Common myeloid progenitor, CD34-positive (primary cell): ENCODE measurements around the gene F12.

Experiments used
- CTCF ChIA-PET: fragments of 350-600 bp; sonication (Branson Sonifier 250); formaldehyde crosslinking; loops from one replicate; lab custom pipeline; 2021; ENCODE audit warnings: antibody characterized with exemption; lab: Charles Lee
- POLR2A ChIA-PET: fragments of 350-600 bp; sonication (Branson Sonifier 250); formaldehyde crosslinking; loops from one replicate; lab custom pipeline; 2021; ENCODE audit warnings: antibody characterized with exemption; lab: Charles Lee
- DNase-seq, 3 donors: peaks; one replicate each; pipeline versions ENCODE4 v3.0.0 to v3.0.0-alpha.2; 2013
- H3K27ac ChIP-seq, 2 experiments: 1 replicate in 1 of 2; 2 replicates in 1 of 2; pipeline ENCODE4 v1.7.0; 2013; ENCODE audit warnings: inconsistent platforms in 2 of 2, low read length in 2 of 2, mild to moderate bottlenecking in 2 of 2, low read depth in 1 of 2, moderate library complexity in 1 of 2; ENCODE audit not compliant: severe bottlenecking in 2 of 2, insufficient read depth in 1 of 2, poor library complexity in 1 of 2
- H3K27me3 ChIP-seq, 5 experiments: replicated peaks in 2 of 5; 1 replicate in 3 of 5; 2 replicates in 2 of 5; pipeline versions ENCODE4 v1.6.1 to v1.7.0; 2013; ENCODE audit warnings: low read length in 4 of 5, mild to moderate bottlenecking in 2 of 5, moderate library complexity in 2 of 5, inconsistent platforms in 1 of 5; ENCODE audit not compliant: insufficient read depth in 5 of 5, control insufficient read depth in 4 of 5
- H3K36me3 ChIP-seq, 4 experiments: 1 replicate in 2 of 4; 2 replicates in 2 of 4; pipeline versions ENCODE4 v1.6.1 to v1.7.0; 2013; ENCODE audit warnings: low read length in 3 of 4, control low read depth in 1 of 4, mild to moderate bottlenecking in 1 of 4; ENCODE audit not compliant: control insufficient read depth in 4 of 4, insufficient read depth in 4 of 4
- H3K4me1 ChIP-seq, 4 experiments: 1 replicate in 3 of 4; 2 replicates in 1 of 4; pipeline versions ENCODE4 v1.6.1 to v1.7.1; 2013; ENCODE audit warnings: low read length in 3 of 4, mild to moderate bottlenecking in 3 of 4, control low read depth in 1 of 4, inconsistent platforms in 1 of 4, moderate library complexity in 1 of 4; ENCODE audit not compliant: control insufficient read depth in 4 of 4, insufficient read depth in 4 of 4; ENCODE audit errors: control extremely low read depth in 1 of 4
- H3K4me3 ChIP-seq, 7 experiments: 1 replicate in 4 of 7; 2 replicates in 3 of 7; pipeline versions ENCODE4 v1.5.1 to v1.7.0; 2013; ENCODE audit warnings: mild to moderate bottlenecking in 7 of 7, low read length in 6 of 7, moderate library complexity in 6 of 7, inconsistent platforms in 2 of 7, low read depth in 2 of 7, control low read depth in 1 of 7; ENCODE audit not compliant: insufficient read depth in 4 of 7, control insufficient read depth in 1 of 7; ENCODE audit errors: extremely low read depth in 1 of 7
- H3K9me3 ChIP-seq, 5 experiments: 1 replicate in 4 of 5; 2 replicates in 1 of 5; pipeline versions ENCODE4 v1.6.1 to v1.7.1; 2013; ENCODE audit warnings: low read length in 4 of 5, mild to moderate bottlenecking in 2 of 5, inconsistent platforms in 1 of 5, low read depth in 1 of 5, moderate library complexity in 1 of 5; ENCODE audit not compliant: control insufficient read depth in 4 of 5, insufficient read depth in 2 of 5; ENCODE audit errors: control extremely low read depth in 1 of 5
- WGBS: methylation state at CpG from one replicate; pipeline ENCODE4 v1.1.5; 2013; ENCODE audit not compliant: insufficient coverage; 5-methylcytosine and 5-hydroxymethylcytosine counted together

The F12 gene

GRCh38 chr5:177432143-177432838 lies 22.9 kb upstream of the F12 start:
- Histone ChIP-seq H3K27ac (peak overlapping the region in 1 of 2 experiments; percentile 92), H3K9me3 (no peaks in the 10 kb centered on the region), H3K4me1 (peaks cover 8 to 58% (median 56%) of the 10 kb centered on the region in 4 experiments), H3K36me3 (peaks cover 7 to 75% (median 53%) of the 10 kb centered on the region in 4 experiments), H3K4me3 (peak overlapping the region in 2 of 7 experiments; percentile 22 to 83), H3K27me3 (no peaks in the 10 kb centered on the region)
- WGBS, result 83% methylated on average over 14 of the region's 18 CpGs
- ChIA-PET CTCF (interaction anchor here (0.6 to 23.4 kb wide), 6 partner anchors 16 to 114 kb away, joined by 3 to 387 read pairs (median 6); partner anchors contain the start of genes F12, PFN3 and PRR7), POLR2A (interaction anchor here (1.0 to 1.9 kb wide), 4 partner anchors 11 to 28 kb away, joined by 3 to 6 read pairs (median 4); partner anchors contain the start of gene PRR7)
- DNase-seq, result no peak

GRCh38 chr5:177431317-177432142 lies 22.2 kb upstream of the F12 start:
- POLR2A ChIA-PET, result interaction anchor here (0.9 to 1.9 kb wide), 6 partner anchors 11 to 28 kb away, joined by 3 to 6 read pairs (median 4); partner anchors contain the start of gene PRR7
- CTCF ChIA-PET, result interaction anchor here (0.9 to 23.4 kb wide), 6 partner anchors 17 to 78 kb away, joined by 3 to 387 read pairs (median 6); partner anchors contain the start of genes DOK3, F12, PFN3 and PRR7
- H3K4me3 ChIP-seq, result peak overlapping the region in 4 of 7 experiments; percentile 26 to 83 (median 66)
- peaks cover 5 to 69% (median 48%) of the 10 kb centered on the region in 4 experiments for H3K36me3 ChIP-seq
- 37% methylated on average over 23 of the region's 29 CpGs for WGBS
- peak overlapping the region; percentile 16 to 92 for H3K27ac ChIP-seq
- H3K9me3 ChIP-seq, result no peaks in the 10 kb centered on the region
- no peaks in the 10 kb centered on the region for H3K27me3 ChIP-seq
- H3K4me1 ChIP-seq, result peaks cover 10 to 64% (median 61%) of the 10 kb centered on the region in 4 experiments
- peak; percentile 86 to 94 (median 93) for DNase-seq

GRCh38 chr5:177430972-177431316 lies 21.6 kb upstream of the F12 start:
- CTCF ChIA-PET, result interaction anchor here (0.9 to 23.4 kb wide), 5 partner anchors 17 to 78 kb away, joined by 3 to 387 read pairs (median 8); partner anchors contain the start of genes DOK3, F12, PFN3 and PRR7
- WGBS, result 69% methylated on average over 5 of the region's 7 CpGs
- Histone ChIP-seq H3K4me3 (peak overlapping the region in 4 of 7 experiments; percentile 26 to 83 (median 66)), H3K9me3 (no peaks in the 10 kb centered on the region), H3K27ac (peak overlapping the region in 1 of 2 experiments; percentile 92), H3K4me1 (peaks cover 10 to 65% (median 61%) of the 10 kb centered on the region in 4 experiments), H3K27me3 (no peaks in the 10 kb centered on the region), H3K36me3 (peaks cover 5 to 64% (median 43%) of the 10 kb centered on the region in 4 experiments)
- DNase-seq, result no peak
- POLR2A ChIA-PET, result interaction anchor here (0.9 to 1.9 kb wide), 4 partner anchors 10 to 26 kb away, joined by 3 to 6 read pairs (median 4); partner anchors contain the start of gene PRR7

- no peaks in the 10 kb centered on the region for H3K9me3 ChIP-seq
Observed at GRCh38 chr5:177430140-177430951, 21.0 kb upstream of the F12 start.

GRCh38 chr5:177429248-177430040 lies 20.1 kb upstream of the F12 start:
- POLR2A ChIA-PET, result interaction anchor here (0.6 to 3.9 kb wide), 6 partner anchors 10 to 27 kb away, joined by 3 to 19 read pairs (median 4); no protein-coding TSS in a partner anchor
- Histone ChIP-seq H3K4me1 (peaks cover 14 to 76% (median 70%) of the 10 kb centered on the region in 4 experiments), H3K27me3 (no peaks in the 10 kb centered on the region), H3K4me3 (peak overlapping the region in 5 of 7 experiments; percentile 12 to 89 (median 82)), H3K27ac (peak overlapping the region; percentile 1 to 92), H3K36me3 (peaks cover 0 to 49% (median 29%) of the 10 kb centered on the region in 4 experiments), H3K9me3 (no peaks in the 10 kb centered on the region)
- WGBS, result 31% methylated on average over 5 of the region's 6 CpGs
- CTCF ChIA-PET, result interaction anchor here (1.1 to 23.4 kb wide), 4 partner anchors 19 to 111 kb away, joined by 3 to 387 read pairs (median 170); partner anchors contain the start of genes F12, PFN3 and PRR7
- DNase-seq, result peak; percentile 77 to 94 (median 92)

More at GRCh38 chr5:177430140-177430951, 21.0 kb upstream of the F12 start:
- H3K4me3 ChIP-seq, result peak overlapping the region in 3 of 7 experiments; percentile 82 to 89 (median 83)
- ChIA-PET POLR2A (interaction anchor here (0.9 to 3.9 kb wide), 6 partner anchors 9 to 27 kb away, joined by 3 to 19 read pairs (median 4); partner anchors contain the start of gene PRR7), CTCF (interaction anchor here (0.9 to 23.4 kb wide), 5 partner anchors 18 to 79 kb away, joined by 3 to 387 read pairs (median 8); partner anchors contain the start of genes DOK3, F12, PFN3 and PRR7)
- peak overlapping the region in 1 of 2 experiments; percentile 92 for H3K27ac ChIP-seq
- H3K36me3 ChIP-seq, result peaks cover 2 to 58% (median 37%) of the 10 kb centered on the region in 4 experiments
- peaks cover 12 to 71% (median 66%) of the 10 kb centered on the region in 4 experiments for H3K4me1 ChIP-seq
- no peak for DNase-seq
- H3K27me3 ChIP-seq, result no peaks in the 10 kb centered on the region
- 87% methylated on average over 24 of the region's 26 CpGs for WGBS
